HG03354 (cell line): ENCODE data around the gene SAMD4A.
A peak's percentile ranks its signal among the peaks of the same experiment; 100 is the strongest.

ENCODE experiments used
- ATAC-seq: cut with Tn5 transposase; IDR thresholded peaks from one replicate; pipeline ENCODE4 v1.9.1; 2021; ENCODE audit warnings: mild to moderate bottlenecking; ENCODE audit not compliant: unreplicated experiment, poor library complexity, severe bottlenecking

The SAMD4A gene

DNA sequence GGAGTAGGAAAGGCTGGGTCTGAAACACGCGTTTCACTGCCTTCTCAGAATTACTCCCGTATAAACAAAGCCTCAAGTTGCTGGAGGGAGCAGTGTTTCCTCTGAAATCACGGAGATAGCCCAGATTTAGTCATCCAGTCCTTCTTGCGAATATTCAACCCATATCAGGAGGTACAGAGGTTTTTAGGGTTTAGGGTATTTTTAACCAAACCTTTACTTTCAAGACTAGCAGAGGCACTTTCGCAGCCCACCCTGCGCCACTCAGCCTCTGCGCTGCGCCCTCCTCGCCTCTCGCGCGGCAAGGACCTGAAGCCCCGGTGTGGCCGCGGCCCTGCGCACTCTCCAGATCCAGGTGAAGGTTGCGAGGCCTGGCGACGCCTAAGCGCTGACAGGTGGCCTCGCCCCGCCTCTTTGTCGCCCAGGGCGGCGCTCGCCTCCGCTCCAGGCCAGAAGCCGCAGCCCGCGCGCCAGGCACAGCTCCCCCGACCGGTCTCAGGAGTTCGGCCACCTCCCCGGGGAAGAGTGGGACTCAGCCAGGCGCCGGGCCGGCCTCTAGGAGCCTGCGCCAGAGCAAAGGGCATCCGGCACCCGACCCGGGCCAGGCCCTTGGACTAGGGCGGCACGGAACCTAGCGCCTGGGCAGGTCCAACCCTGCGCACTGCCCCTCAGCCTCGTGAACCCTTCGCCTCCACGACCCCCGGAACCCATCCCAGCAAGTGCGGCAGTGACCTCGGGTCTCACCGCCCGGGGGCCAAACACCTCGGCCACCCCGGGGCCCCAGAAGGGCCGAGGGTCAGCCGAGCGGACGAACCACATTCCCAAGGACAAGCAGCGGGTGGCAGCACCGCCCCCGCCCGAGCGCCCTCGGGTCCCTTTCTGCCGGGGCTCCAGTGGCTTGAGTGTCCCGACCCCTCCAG lies 1.8 kb upstream of the SAMD4A start:
- ATAC-seq, result peak; percentile 32

- ATAC-seq, result peak; percentile 69
Measured at GRCh38 chr14:54565785-54566409, 1.0 kb upstream of the SAMD4A start.

DNA sequence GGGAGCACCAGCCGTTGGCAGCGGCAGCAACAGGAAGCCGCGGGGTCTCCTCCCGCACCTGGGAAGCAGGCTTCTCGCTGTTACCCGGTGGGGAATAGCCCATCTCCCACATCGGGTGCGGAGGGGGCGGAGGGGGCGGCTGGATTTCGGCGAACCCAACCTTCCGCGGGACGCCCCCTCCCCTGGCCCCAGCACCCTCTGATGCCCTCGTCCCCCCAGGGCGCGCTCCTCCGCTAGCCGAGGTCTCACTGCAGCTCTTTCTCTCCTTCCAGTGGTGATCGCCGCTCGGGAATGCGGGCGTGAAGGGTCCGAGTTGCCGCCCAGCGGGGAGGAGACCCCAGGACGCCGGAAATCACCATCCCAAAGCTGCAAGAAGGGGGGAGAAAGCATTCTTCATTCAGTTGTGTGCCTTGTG lies 303 bp downstream of the SAMD4A start:
- ATAC-seq, result peak; percentile 1

GRCh38 chr14:54567639-54568561 lies 972 bp downstream of the SAMD4A start:
- no peak for ATAC-seq

- no peak for ATAC-seq
Measured at GRCh38 chr14:54568821-54569595, 2.1 kb downstream of the SAMD4A start.

DNA sequence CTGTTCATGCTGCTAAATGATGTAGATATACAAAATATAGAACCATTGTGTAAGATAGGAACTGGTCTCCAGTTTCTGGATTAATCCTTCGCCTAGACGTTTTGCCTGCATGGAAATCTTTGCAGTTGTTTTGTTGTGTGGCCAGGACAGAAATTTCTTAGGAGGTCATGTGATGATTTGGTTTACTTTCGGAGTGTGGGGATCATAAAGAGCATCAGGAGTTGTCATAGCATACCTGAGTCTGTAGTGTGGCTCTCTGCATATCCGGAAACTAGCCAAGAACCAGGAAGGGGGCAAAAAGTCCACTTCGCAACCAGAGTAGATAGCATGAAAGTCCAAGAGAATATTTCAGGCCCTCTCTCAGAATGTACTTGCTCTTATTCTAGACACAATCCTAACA lies 3.1 kb downstream of the SAMD4A start:
- no peak for ATAC-seq

DNA sequence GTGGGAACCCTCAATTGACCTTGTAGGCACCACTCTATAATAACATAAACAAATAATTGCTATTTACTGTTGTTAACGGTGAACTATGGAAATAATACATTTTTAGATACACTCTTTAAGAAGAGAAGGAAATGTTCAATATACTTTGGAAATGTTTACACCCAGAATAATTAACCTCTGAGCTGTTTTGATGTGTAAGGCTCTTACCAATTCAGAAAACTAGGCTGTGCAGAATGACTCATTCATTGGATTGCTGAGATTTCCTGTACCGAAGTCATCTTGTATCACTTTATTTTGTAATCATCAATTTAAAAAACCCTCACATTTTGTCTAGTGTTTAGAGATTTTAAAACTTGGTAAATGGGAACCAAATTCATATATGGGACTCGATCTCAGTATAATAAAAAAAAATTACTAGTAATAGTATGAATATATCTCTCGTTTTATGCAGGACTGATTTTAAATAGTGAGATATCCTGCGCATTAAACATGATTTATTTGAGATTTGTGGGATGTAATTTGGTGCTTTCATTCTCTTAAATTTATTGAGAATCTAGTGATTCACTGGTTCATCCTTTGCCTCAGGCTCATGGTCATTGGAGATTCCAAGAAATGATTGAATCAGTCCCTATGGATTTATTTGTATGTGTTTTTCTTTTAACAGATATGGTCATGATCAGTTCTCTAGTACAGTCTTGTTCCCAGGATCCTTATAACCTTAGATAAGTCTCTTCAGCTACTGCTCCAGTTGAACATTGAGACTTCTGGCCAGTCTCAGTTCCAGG lies 3.9 kb downstream of the SAMD4A start:
- ATAC-seq, result no peak

DNA sequence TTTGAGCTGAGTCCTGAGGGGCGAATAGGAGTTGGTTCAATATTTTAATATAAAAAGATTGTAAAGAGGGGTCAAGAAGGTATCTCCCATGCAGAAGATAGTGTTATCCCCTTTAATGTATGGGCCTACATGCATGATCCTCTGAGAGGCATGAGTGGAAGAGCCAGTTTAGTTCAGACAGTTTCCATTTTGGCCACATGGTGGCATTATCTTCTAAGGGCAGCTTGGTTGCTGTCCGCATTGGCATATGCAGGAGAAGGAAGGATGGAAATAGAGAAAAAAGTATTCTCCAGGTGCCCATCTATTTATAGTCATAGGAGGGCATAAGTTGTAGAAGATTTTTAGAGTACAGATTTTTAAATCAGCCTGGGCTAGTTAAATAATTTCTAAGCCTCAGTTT lies 5.4 kb downstream of the SAMD4A start:
- ATAC-seq, result no peak

- ATAC-seq, result no peak
Measured at GRCh38 chr14:54574528-54574927, 7.6 kb downstream of the SAMD4A start.

GRCh38 chr14:54577494-54577893 lies 10.6 kb downstream of the SAMD4A start:
- no peak for ATAC-seq

- no peak for ATAC-seq
Measured at GRCh38 chr14:54577977-54578376, 11.0 kb downstream of the SAMD4A start.

- no peak for ATAC-seq
Measured at GRCh38 chr14:54579621-54580020, 12.7 kb downstream of the SAMD4A start.

DNA sequence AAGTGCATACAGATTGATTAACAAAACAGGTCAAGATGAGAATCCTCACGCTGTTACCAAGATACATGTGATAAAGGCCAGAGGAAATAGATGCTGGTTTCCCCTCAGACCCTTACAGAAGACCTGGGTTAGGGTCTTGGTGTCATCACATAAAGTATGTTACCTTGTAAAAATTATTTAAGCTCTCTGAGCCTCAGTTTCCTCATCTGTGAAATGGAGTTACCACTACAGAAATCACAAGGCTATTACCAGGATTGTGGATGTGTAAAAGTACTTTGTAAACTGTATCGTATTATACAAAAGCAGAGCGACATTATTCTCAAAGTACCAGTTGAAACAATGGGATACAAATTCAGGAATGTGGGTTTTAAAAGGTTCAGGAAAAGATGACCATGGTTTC lies 14.0 kb downstream of the SAMD4A start:
- ATAC-seq, result no peak

GRCh38 chr14:54582334-54582733 lies 15.4 kb downstream of the SAMD4A start:
- no peak for ATAC-seq

DNA sequence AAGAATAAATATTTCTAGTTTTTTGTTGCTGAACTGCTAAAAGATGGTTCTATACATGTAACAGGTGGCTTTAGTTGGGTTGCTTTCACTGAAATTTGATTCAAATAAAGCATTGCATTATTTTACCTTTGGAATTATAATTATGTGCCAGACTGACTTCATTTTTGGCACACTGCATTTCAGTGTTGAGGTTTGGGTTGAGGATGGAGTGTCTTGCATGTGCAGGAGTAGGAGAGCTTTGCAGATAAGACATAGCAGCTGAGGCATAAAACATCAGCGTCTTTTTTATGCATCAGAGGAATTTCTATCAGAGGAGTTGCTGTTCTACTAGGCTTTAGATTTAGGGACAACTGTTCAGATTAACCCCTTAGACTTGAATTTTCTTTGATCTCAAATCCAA lies 17.2 kb downstream of the SAMD4A start:
- ATAC-seq, result no peak

DNA sequence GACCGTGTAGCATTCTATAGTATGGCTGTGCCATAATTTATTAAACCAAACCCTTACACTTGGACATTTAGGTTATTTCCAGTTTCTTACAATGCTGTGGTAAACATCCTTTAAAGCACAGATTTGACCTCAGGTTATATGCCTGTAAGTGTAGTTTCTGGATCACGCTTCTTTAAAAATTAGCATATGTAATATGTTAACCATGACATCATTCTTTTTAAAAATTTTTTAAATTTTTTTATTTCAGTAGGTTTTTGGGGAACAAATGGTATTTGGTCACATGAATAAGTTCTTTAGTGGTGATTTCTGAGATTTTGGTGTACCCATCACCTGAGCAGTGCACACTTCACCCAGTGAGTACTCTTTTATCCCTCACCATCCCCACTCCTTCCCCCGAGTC lies 18.3 kb downstream of the SAMD4A start:
- ATAC-seq, result no peak

- ATAC-seq, result no peak
Measured at GRCh38 chr14:54589076-54589475, 22.1 kb downstream of the SAMD4A start.

DNA sequence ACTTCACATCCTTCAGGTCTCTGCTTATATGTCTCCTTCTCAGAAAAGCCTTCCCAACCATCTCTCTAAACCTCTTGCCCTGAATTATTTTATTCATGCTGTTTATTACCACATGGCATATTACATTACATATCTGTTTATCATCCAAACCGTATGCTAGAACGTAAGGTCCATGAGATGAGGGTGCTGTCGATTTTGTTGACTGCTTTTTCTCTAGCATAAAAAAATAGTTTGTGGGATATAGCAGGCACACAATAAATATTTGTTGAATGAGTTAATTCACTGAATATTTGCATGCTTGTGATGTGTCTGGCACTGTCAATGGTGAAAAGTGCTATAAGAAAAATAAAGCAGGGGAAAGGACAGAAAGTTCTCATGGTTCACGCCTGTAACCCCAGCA lies 22.9 kb downstream of the SAMD4A start:
- no peak for ATAC-seq

DNA sequence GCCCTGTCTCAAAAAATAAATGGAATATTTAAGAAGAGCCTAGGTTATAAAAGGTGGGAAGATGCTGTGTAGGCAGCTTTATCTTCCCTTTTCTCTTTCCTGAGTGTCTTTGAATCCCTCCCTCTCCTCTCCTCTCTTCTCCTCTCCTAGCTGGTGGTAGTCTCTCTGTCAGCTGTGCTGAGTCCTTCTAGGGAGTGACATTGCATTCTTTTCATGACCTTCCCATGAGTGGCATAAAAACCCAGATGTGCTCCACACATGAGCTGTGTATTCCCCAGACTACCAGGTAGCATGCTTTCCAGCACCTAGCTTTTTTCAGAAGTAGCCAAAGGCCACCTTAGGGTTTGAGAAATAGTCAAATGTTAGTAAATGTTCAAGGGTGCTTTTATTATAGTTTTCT lies 23.6 kb downstream of the SAMD4A start:
- no peak for ATAC-seq
